Measurements from ENCODE around the gene RFC4. TPM values are rescaled to one million over a fixed set of nuclear protein-coding genes. Genes with fewer than 3 reads are reported as not detected.
"Not testable (repeated sequence)": the region's sequence is repeated elsewhere in the genome, so short reads cannot be mapped to it uniquely, and the experiment has no call there.

RFC4 gene
- total RNA-seq, 2 experiments from 2014 or later = 115 to 120 TPM

DNA sequence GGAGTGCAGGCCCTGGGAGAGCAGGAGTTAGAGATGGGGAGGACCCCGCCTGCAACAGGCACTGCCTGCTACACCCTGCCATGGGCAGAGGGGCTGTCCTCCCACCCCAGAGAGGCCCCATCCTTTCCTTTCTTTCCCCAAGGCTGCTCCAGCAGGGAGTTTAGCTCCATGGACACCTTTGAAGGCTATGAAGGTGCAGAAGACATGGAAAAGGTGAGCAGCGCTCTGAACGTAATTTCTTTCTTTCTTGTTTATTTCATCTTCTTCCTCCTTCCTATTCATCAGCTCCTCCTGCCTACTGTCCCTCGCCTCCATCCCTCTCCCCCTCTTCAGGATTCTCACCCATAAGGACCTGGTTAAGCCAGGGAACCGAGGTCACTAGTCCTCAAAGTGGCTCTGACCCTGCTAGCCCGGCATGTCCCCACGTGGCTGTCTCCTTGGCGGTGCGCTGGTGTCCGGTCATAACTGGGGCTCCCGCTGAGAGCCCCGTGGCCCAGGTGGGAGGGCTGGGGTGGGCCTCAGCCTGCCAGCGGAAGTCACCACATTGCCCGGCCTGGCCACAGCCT, 20.2 kb upstream of the RFC4 start:
- ChIA-PET POLR2A (interaction anchor here (0.6 to 2.5 kb wide), 7 partner anchors 19 to 313 kb away, joined by 3 to 16 read pairs (median 4); partner anchors contain the start of genes DNAJB11, EIF4A2 and RPL39L), CTCF (interaction anchor here (1.0 to 1.4 kb wide), 4 partner anchors 54 to 338 kb away, joined by 3 to 4 read pairs (median 4); no protein-coding TSS in a partner anchor)

DNA sequence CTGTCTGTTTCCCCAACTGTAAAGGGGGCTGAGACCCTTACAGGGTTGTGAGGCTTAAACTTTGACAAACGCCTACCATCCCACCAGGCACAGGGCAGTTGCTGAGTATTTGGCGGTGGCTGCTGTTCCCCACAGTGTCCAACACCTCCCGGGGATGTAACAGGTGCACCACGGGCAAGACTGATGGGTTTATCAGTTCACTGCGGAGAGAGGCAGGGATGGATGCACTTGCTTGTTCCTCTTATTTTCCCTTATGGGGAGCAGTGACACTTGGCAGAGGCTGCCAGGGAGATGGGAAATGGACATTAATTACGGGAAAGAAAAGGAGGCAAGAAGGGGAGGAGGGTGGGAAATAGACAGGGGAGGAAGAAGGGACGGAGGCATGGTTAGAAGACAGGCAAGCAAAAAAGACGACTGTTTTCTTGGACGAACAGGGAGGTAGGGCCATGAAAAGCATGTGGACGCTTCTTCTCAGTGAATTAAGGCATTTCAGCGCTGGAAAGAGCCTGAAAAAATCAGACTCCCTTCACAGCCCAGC, 19.7 kb upstream of the RFC4 start:
- POLR2A ChIA-PET = interaction anchor here (0.6 to 2.5 kb wide), 2 partner anchors 19 to 42 kb away, joined by 3 to 16 read pairs; partner anchors contain the start of gene EIF4A2
- CTCF ChIA-PET = interaction anchor here (1.0 to 1.7 kb wide), 3 partner anchors 20 to 211 kb away, joined by 4 read pairs; partner anchors contain the start of gene RFC4

GRCh38 chr3:186825294-186825821, 19.1 kb upstream of the RFC4 start:
- CTCF ChIA-PET = interaction anchor here (1.0 to 1.7 kb wide), 3 partner anchors 20 to 210 kb away, joined by 4 read pairs; partner anchors contain the start of gene RFC4
- POLR2A ChIA-PET = interaction anchor here (0.8 to 2.5 kb wide), 3 partner anchors 18 to 84 kb away, joined by 3 to 16 read pairs (median 4); partner anchors contain the start of gene EIF4A2

GRCh38 chr3:186824430-186825139, 18.3 kb upstream of the RFC4 start:
- ChIA-PET CTCF (interaction anchor here (0.5 to 1.7 kb wide), 5 partner anchors 11 to 333 kb away, joined by 3 to 4 read pairs (median 3); partner anchors contain the start of gene RFC4), POLR2A (interaction anchor here (0.6 to 1.0 kb wide), 3 partner anchors 17 to 85 kb away, joined by 3 to 5 read pairs (median 4); no protein-coding TSS in a partner anchor)

DNA sequence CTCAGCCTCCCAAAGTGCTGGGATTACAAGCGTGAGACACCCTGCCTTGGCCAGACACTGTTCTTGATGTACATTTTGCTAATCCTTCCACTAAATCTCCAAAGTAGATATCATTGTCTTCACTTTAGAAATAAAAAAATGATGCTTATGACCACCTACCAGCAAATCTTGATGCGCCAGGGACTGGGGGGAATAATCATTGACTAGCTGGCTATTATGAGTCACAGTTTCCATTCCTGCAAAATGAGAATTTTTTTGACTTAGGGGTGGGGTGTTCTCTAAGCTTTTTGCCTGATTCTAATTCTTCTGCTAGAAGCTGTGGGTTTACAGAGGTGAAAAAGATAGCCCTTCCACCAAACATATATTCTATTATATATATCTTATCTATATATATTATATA, 17.1 kb upstream of the RFC4 start:
- POLR2A ChIA-PET = no interaction called here
- CTCF ChIA-PET = interaction anchor here (0.7 kb wide), 1 partner anchor 148 kb away, joined by 3 read pairs; no protein-coding TSS in a partner anchor

DNA sequence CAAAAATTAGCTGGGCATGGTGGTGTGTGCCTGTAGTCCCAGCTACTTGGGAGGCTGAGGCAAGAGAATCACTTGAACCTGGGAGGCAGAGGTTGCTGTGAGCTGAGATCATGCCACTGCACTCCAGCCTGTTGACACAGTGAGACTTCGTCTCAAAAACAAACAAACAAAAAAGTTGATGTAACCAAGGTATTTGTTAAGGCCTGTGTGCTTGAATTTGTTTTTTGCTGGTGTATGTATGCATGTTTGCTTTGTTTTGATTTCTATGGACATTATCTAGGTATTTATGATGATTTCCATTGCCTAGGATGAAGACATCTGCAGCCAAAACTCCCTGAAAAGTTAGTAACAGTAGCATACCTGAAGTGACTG, 16.1 kb upstream of the RFC4 start:
- POLR2A ChIA-PET = not testable (repeated sequence)
- CTCF ChIA-PET = interaction anchor here (0.9 to 1.6 kb wide), 6 partner anchors 12 to 244 kb away, joined by 3 to 15 read pairs (median 4); partner anchors contain the start of gene RFC4

DNA sequence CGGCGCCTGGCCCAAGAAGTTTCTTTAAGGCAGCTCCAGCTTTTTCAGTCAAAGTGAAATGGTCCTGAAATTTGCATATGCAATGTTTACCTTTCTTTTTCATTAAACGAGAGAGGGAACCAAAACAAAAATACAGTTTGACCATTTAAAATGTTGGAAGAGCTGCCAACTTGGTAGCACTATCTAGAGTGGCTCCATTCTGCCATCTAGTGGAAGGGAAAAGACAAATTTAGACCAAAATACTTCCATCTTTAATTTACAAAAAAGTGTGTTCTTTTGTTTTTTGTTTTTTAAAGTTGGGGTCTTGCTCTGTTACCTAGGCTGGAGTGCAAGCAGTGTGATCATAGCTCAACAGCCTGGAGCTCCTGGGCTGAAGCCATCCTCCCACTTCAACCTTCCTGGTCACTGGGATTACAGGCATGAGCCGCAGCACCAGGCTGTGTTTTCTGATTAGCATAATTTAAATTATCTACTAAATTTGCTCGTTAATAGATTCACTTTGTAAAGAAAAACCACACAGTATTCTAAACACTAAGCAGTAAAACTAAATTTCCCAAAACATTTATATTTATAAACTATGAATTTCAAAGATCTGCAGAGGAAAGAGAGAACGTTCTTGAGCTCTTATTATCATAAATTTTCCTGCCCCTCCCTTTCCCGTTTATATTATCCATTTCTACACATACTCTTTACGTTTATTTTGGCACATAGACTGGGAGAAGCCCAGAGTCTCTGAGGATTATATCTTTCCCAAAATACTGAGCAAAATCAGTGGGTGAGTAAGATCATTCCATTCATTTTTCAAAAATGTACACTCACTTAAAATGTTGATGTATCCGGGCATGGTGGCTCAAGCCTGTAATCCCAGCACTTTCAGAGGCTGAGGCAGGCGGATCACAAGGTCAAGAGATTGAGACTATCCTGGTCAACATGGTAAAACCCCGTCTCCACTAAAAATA, 15.4 kb upstream of the RFC4 start:
- ChIA-PET CTCF (interaction anchor here (0.6 to 1.6 kb wide), 15 partner anchors 11 to 893 kb away, joined by 3 to 20 read pairs (median 4); partner anchors contain the start of genes RFC4 and RPL39L), POLR2A (interaction anchor here (1.0 kb wide), 1 partner anchor 32 kb away, joined by 3 read pairs; no protein-coding TSS in a partner anchor)

DNA sequence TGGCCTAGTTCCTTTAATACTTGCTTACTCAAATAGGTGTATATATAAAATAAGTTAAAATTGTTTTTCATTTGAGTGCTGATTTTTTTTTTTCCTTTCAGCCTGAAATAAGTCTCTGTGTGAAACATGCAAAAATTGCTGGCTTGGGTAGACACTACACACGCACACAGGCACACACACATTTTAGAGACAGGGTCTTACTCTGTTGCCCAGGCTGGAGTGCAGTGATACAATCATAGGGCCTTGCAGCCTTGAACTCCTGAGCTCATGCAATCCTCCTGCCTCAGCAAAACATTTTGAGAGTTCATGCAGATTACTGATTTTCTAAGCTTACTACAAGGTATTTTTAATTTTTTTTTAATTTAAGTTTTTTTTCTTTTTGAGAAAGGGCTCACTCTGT, 12.7 kb upstream of the RFC4 start:
- ChIA-PET POLR2A (no interaction called here), CTCF (interaction anchor here (2.3 kb wide), 1 partner anchor 202 kb away, joined by 7 read pairs; no protein-coding TSS in a partner anchor)

DNA sequence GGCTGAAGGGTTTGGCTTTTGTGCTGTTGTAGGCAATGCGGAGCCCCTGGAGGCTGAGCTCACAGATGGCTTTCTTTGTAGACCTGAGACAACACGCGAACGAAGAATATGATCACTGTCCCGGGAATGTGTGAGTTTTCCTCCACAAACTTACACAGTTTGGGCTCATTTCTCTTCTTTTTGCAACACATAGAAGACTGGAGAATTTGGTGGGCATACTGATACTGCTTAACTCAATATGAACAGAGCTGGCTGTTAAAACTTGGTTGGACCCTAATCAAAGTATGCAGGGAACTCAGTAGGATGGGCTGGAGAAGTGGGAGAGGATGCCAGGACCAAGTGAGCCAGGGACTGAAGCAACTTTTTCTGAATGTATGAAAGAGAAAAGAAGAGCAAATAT, 12.2 kb upstream of the RFC4 start:
- POLR2A ChIA-PET = no interaction called here
- CTCF ChIA-PET = interaction anchor here (2.3 kb wide), 1 partner anchor 201 kb away, joined by 7 read pairs; no protein-coding TSS in a partner anchor

DNA sequence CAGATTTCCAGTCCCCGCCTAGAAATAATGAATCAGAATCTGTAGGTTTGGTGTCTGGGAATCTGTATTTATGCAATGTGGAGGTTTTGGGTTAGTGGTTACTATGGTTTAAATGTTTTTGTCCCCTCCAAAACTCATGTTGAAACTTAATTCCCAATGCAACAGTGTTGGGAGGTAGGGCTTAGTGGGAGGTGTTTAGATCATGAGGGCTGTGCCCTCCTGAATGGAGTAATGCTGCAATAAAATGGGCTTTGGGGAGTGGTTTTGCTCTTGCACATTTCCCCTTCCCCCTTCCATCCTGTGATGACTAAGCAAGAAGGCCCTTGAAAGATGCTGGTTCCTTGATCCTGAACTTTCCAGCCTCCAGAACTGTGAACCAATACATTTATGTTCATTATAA, 9.2 kb upstream of the RFC4 start:
- POLR2A ChIA-PET = interaction anchor here (0.6 kb wide), 1 partner anchor 12 kb away, joined by 5 read pairs; no protein-coding TSS in a partner anchor
- CTCF ChIA-PET = no interaction called here

DNA sequence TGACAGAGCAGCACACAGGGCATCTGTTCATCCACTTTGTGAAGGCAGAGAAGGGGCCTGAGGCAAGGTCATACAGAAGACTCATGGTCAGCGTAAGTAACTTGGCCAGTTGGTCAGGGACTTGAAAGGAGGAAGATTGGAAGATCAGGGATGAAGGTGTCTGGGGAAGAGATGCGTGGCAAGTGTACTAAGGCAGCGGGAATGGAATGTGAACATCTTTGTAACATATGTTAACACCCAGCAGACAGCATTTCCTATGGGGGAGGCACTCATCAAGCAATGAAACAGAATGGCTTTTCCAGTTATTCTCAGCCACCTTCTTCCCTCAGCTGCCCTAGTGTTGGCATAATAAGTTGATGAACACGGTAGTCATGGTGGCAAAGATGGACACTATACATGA, 7.8 kb upstream of the RFC4 start:
- CTCF ChIA-PET = interaction anchor here (0.7 kb wide), 1 partner anchor 10 kb away, joined by 3 read pairs; no protein-coding TSS in a partner anchor
- POLR2A ChIA-PET = no interaction called here

DNA sequence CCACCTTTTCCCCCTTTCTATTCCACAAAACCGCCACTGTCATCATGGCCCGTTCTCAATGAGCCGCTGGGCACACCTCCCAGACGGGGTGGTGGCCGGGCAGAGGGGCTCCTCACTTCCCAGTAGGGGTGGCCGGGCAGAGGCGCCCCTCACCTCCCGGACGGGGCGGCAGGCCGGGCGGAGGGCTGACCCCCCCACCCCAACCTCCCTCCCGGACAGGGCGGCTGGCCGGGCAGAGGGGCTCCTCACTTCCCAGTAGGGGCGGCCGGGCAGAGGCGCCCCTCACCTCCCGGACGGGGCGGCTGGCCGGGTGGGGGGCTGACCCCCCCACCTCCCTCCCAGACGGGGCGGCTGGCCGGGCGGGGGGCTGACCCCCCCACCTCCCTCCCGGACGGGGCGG, 5.0 kb upstream of the RFC4 start:
- CTCF ChIA-PET, POLR2A ChIA-PET: not testable (repeated sequence)

DNA sequence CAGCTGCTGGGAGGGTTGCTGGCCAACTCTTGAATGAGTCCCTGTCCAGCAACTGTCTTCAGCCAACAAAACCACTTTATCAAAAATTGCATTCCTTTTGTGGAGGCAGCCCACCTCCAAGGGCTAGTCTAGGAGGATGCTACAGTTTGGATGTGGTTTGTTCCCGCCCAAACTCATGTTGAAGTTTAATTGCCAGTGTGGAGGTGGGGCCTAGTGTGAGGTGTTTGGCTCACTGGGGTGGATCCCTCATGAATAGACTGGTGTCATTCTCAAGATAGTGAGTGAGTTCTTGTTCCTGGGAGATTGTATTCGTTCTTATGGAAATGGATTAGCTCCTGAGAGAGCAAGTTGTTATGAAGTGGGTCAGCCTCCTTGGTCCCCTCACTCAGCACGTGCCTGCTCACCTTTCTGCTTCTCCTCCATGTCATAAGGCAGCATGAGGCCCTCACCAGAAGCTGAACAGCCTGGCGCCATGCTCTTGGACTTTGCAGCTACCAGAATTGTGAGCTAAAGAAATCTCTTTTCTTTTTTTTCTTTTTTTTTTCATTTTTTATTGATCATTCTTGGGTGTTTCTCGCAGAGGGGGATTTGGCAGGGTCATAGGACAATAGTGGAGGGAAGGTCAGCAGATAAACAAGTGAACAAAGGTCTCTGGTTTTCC, 4.2 kb upstream of the RFC4 start:
- POLR2A ChIA-PET = no interaction called here

DNA sequence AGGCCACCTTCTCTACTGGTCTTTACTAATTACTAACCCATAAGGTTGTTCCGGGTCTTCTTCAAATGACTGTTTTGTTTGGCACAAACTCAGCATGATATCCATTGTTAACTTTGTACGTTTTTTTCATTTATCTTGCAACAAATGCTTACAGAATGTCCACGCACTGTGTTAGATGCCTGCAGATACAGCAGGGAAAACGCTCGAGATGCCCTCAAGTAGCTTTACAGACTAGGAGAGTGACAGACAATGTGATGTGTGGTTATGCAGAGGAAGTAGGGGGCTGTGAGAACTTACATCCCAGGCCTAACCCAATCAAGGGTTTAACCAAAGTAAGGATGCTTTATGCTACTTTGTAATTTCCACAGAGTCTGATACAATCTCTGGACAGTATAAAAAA, 949 bp upstream of the RFC4 start:
- ChIA-PET POLR2A (interaction anchor here (0.7 to 3.4 kb wide), 5 partner anchors 11 to 223 kb away, joined by 3 to 19 read pairs (median 3); partner anchors contain the start of gene EIF4A2), CTCF (interaction anchor here (1.7 to 3.3 kb wide), 2 partner anchors 14 to 21 kb away, joined by 4 to 10 read pairs; no protein-coding TSS in a partner anchor)

More for the DNA sequence above, 4.2 kb upstream of the RFC4 start:
- CTCF ChIA-PET = interaction anchor here (1.0 kb wide), 1 partner anchor 11 kb away, joined by 4 read pairs; no protein-coding TSS in a partner anchor

DNA sequence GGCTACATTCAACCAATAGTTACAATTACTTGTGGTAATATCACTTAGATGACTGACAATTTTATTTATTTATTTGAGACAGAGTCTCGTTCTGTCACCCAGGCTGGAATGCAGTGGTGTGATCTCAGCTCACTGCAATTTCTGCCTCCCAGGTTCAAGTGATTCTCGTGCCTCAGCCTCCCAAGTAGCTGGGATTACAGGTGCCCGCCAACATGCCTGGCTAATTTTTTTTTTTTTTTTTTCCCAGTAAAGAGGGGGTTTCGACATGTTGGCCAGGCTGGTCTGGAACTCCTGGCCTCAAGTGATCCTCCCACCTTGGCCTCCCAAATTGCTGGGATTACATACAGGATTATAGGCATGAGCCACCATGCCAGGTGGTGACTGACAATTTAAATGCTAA, 2.8 kb downstream of the RFC4 start:
- POLR2A ChIA-PET = interaction anchor here (0.5 to 1.0 kb wide), 2 partner anchors 10 to 12 kb away, joined by 4 to 5 read pairs; no protein-coding TSS in a partner anchor
- CTCF ChIA-PET = interaction anchor here (0.6 kb wide), 1 partner anchor 197 kb away, joined by 3 read pairs; no protein-coding TSS in a partner anchor

DNA sequence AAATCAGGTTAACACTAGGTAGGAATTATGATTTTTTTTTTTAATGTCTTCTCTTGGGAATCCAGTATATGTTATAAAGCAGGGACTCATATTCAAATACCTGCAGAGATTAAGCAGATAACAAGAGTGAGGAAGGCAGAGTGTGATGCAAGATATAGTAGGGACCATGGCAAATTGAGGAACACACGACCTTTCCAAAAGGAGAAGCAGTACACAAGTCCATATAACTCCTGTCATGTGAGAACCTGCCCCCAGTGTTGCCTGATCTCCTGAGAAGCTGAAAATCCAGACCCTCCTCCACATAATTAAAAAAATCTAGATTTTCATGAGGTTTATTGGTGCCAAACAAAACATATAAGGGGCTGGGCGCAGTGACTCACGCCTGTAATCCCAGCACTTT, 3.6 kb downstream of the RFC4 start:
- POLR2A ChIA-PET = interaction anchor here (0.5 to 1.0 kb wide), 2 partner anchors 10 to 12 kb away, joined by 4 to 5 read pairs; no protein-coding TSS in a partner anchor

GRCh38 chr3:186800285-186800684, 6.0 kb downstream of the RFC4 start:
- CTCF ChIA-PET = no interaction called here
- POLR2A ChIA-PET = interaction anchor here (0.8 kb wide), 1 partner anchor 10 kb away, joined by 3 read pairs; no protein-coding TSS in a partner anchor

More for the DNA sequence above, 3.6 kb downstream of the RFC4 start:
- CTCF ChIA-PET = no interaction called here

All from activated CD8-positive, alpha-beta memory T cell treated with anti-CD3 and anti-CD28 coated beads for 36 hours (primary cell).